NT2/D1 (cell line): ENCODE measurements around the gene PTH2.

Experiments used
- YY1 ChIP-seq: IDR thresholded peaks from 2 replicates; pipeline ENCODE4 v1.6.1; 2011; ENCODE audit not compliant: insufficient read length, insufficient read depth
- ZNF274 ChIP-seq: IDR thresholded peaks from 2 replicates; pipeline ENCODE4 v1.6.1; 2011; ENCODE audit warnings: mild to moderate bottlenecking, low read depth, low read length

GRCh38 chr19:49469828-49470614 is 46.8 kb upstream of the PTH2 start:
- no peak for TF ChIP-seq ZNF274
- TF ChIP-seq YY1, result no peak
